ENCODE measurements around the gene STK32B.

STK32B gene

GRCh38 chr4:5143940-5144339 lies 92.7 kb downstream of the STK32B start:
- H3K9me3 ChIP-seq (ENCODE audit: control insufficient read depth, low read length): no peaks in the 10 kb centered on the region
- no peaks in the 10 kb centered on the region for H3K4me1 ChIP-seq (ENCODE audit: control insufficient read depth, insufficient read depth, low read length)
- H3K4me3 ChIP-seq (ENCODE audit: insufficient read depth, low read depth, low read length): no peak overlapping the region
- no peaks in the 10 kb centered on the region for H3K36me3 ChIP-seq (ENCODE audit: control insufficient read depth, insufficient read depth, low read length)
- H3K27ac ChIP-seq (ENCODE audit: insufficient read depth, low read depth, low read length, poor library complexity, severe bottlenecking): no peak overlapping the region
- 91 to 92% methylated on average over 4 of the region's 4 CpGs for WGBS, 2 experiments
- H3K27me3 ChIP-seq (ENCODE audit: control insufficient read depth, insufficient read depth, low read length, poor library complexity, severe bottlenecking): no peaks in the 10 kb centered on the region

- Histone ChIP-seq H3K36me3 (ENCODE audit: control insufficient read depth, insufficient read depth, low read length) (no peaks in the 10 kb centered on the region), H3K27me3 (ENCODE audit: control insufficient read depth, insufficient read depth, low read length, poor library complexity, severe bottlenecking) (no peaks in the 10 kb centered on the region), H3K4me3 (ENCODE audit: insufficient read depth, low read depth, low read length) (no peak overlapping the region), H3K9me3 (ENCODE audit: control insufficient read depth, low read length) (no peaks in the 10 kb centered on the region), H3K4me1 (ENCODE audit: control insufficient read depth, insufficient read depth, low read length) (no peaks in the 10 kb centered on the region), H3K27ac (ENCODE audit: insufficient read depth, low read depth, low read length, poor library complexity, severe bottlenecking) (no peak overlapping the region)
- 72 to 81% methylated on average over 2 of the region's 2 CpGs for WGBS, 2 experiments
Measured at GRCh38 chr4:5144384-5144783, 93.1 kb downstream of the STK32B start.

GRCh38 chr4:5146248-5146647 lies 95.0 kb downstream of the STK32B start:
- Histone ChIP-seq H3K4me3 (ENCODE audit: insufficient read depth, low read depth, low read length) (no peak overlapping the region), H3K4me1 (ENCODE audit: control insufficient read depth, insufficient read depth, low read length) (no peaks in the 10 kb centered on the region), H3K27ac (ENCODE audit: insufficient read depth, low read depth, low read length, poor library complexity, severe bottlenecking) (no peak overlapping the region), H3K36me3 (ENCODE audit: control insufficient read depth, insufficient read depth, low read length) (no peaks in the 10 kb centered on the region), H3K27me3 (ENCODE audit: control insufficient read depth, insufficient read depth, low read length, poor library complexity, severe bottlenecking) (no peaks in the 10 kb centered on the region), H3K9me3 (ENCODE audit: control insufficient read depth, low read length) (no peaks in the 10 kb centered on the region)
- WGBS, 2 experiments: 86 to 87% methylated on average over 6 of the region's 6 CpGs

DNA sequence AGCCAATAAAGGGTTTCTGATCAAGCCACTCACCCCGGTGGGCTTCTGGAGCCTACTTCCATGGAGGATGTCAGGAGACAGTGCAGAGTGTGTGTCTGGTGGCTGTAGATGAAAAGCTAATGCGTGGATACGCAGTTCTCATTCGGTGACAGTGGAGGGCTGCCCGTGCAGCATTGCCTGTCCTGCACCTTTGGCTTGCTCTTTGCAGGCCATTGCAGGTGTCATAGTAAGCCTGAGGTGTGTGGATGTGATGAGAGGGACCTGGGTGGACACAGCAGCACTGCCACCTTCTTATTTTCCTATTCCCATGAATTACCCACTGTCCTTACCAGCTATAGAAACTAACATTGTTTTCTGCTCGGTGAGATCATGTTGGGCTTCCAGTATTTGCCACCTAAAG lies 101.2 kb downstream of the STK32B start:
- H3K4me1 ChIP-seq (ENCODE audit: control insufficient read depth, insufficient read depth, low read length): no peaks in the 10 kb centered on the region
- H3K27me3 ChIP-seq (ENCODE audit: control insufficient read depth, insufficient read depth, low read length, poor library complexity, severe bottlenecking): no peaks in the 10 kb centered on the region
- H3K27ac ChIP-seq (ENCODE audit: insufficient read depth, low read depth, low read length, poor library complexity, severe bottlenecking): no peak overlapping the region
- H3K36me3 ChIP-seq (ENCODE audit: control insufficient read depth, insufficient read depth, low read length): no peaks in the 10 kb centered on the region
- H3K9me3 ChIP-seq (ENCODE audit: control insufficient read depth, low read length): no peaks in the 10 kb centered on the region
- WGBS, 2 experiments: 94 to 95% methylated on average over 6 of the region's 6 CpGs
- H3K4me3 ChIP-seq (ENCODE audit: insufficient read depth, low read depth, low read length): no peak overlapping the region

DNA sequence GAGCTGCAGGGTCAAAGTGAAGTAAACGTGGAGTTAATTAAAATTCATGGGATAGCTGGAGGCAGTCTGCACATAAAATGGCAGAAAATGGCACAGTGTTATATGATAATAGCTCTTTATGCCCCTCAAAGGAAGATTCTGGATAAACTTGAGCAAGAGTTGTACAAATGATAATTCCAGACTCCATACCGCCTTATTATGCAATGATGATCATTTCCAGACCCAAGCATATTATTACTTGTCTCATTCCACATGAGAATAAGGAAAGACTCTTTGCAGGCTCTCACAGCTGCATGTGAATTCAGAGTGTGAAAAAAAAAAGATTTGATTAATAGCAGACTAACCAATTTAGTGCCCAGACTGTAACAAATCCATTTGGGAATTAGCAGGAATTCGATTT lies 105.4 kb downstream of the STK32B start:
- H3K36me3 ChIP-seq (ENCODE audit: control insufficient read depth, insufficient read depth, low read length): no peaks in the 10 kb centered on the region

GRCh38 chr4:5157791-5158770 lies 106.8 kb downstream of the STK32B start:
- H3K9me3 ChIP-seq (ENCODE audit: control insufficient read depth, low read length): no peaks in the 10 kb centered on the region
- WGBS, 2 experiments: 63 to 67% methylated on average over 17 of the region's 17 CpGs

More for the DNA sequence above, 105.4 kb downstream of the STK32B start:
- 78 to 79% methylated on average over 3 of the region's 3 CpGs for WGBS, 2 experiments
- Histone ChIP-seq H3K27me3 (ENCODE audit: control insufficient read depth, insufficient read depth, low read length, poor library complexity, severe bottlenecking) (no peaks in the 10 kb centered on the region), H3K4me1 (ENCODE audit: control insufficient read depth, insufficient read depth, low read length) (no peaks in the 10 kb centered on the region), H3K27ac (ENCODE audit: insufficient read depth, low read depth, low read length, poor library complexity, severe bottlenecking) (no peak overlapping the region), H3K9me3 (ENCODE audit: control insufficient read depth, low read length) (no peaks in the 10 kb centered on the region), H3K4me3 (ENCODE audit: insufficient read depth, low read depth, low read length) (no peak overlapping the region)

GRCh38 chr4:5158825-5159224 lies 107.5 kb downstream of the STK32B start:
- 91 to 92% methylated on average over 6 of the region's 6 CpGs for WGBS, 2 experiments
- Histone ChIP-seq H3K36me3 (ENCODE audit: control insufficient read depth, insufficient read depth, low read length) (no peaks in the 10 kb centered on the region), H3K27ac (ENCODE audit: insufficient read depth, low read depth, low read length, poor library complexity, severe bottlenecking) (no peak overlapping the region), H3K27me3 (ENCODE audit: control insufficient read depth, insufficient read depth, low read length, poor library complexity, severe bottlenecking) (no peaks in the 10 kb centered on the region), H3K4me1 (ENCODE audit: control insufficient read depth, insufficient read depth, low read length) (no peaks in the 10 kb centered on the region), H3K4me3 (ENCODE audit: insufficient read depth, low read depth, low read length) (no peak overlapping the region), H3K9me3 (ENCODE audit: control insufficient read depth, low read length) (no peaks in the 10 kb centered on the region)

More at GRCh38 chr4:5157791-5158770, 106.8 kb downstream of the STK32B start:
- Histone ChIP-seq H3K36me3 (ENCODE audit: control insufficient read depth, insufficient read depth, low read length) (no peaks in the 10 kb centered on the region), H3K4me3 (ENCODE audit: insufficient read depth, low read depth, low read length) (no peak overlapping the region), H3K4me1 (ENCODE audit: control insufficient read depth, insufficient read depth, low read length) (no peaks in the 10 kb centered on the region), H3K27me3 (ENCODE audit: control insufficient read depth, insufficient read depth, low read length, poor library complexity, severe bottlenecking) (no peaks in the 10 kb centered on the region), H3K27ac (ENCODE audit: insufficient read depth, low read depth, low read length, poor library complexity, severe bottlenecking) (no peak overlapping the region)

GRCh38 chr4:5160668-5161067 lies 109.4 kb downstream of the STK32B start:
- peaks cover 4% of the 10 kb centered on the region for H3K4me1 ChIP-seq (ENCODE audit: control insufficient read depth, insufficient read depth, low read length)
- H3K27me3 ChIP-seq (ENCODE audit: control insufficient read depth, insufficient read depth, low read length, poor library complexity, severe bottlenecking): no peaks in the 10 kb centered on the region
- H3K4me3 ChIP-seq (ENCODE audit: insufficient read depth, low read depth, low read length): no peak overlapping the region
- 94 to 96% methylated on average over 4 of the region's 4 CpGs for WGBS, 2 experiments
- no peak overlapping the region for H3K27ac ChIP-seq (ENCODE audit: insufficient read depth, low read depth, low read length, poor library complexity, severe bottlenecking)
- H3K9me3 ChIP-seq (ENCODE audit: control insufficient read depth, low read length): no peaks in the 10 kb centered on the region
- no peaks in the 10 kb centered on the region for H3K36me3 ChIP-seq (ENCODE audit: control insufficient read depth, insufficient read depth, low read length)

GRCh38 chr4:5162909-5163508 lies 111.7 kb downstream of the STK32B start:
- H3K36me3 ChIP-seq (ENCODE audit: control insufficient read depth, insufficient read depth, low read length): no peaks in the 10 kb centered on the region
- H3K27me3 ChIP-seq (ENCODE audit: control insufficient read depth, insufficient read depth, low read length, poor library complexity, severe bottlenecking): no peaks in the 10 kb centered on the region
- H3K4me1 ChIP-seq (ENCODE audit: control insufficient read depth, insufficient read depth, low read length): peaks cover 4% of the 10 kb centered on the region
- H3K4me3 ChIP-seq (ENCODE audit: insufficient read depth, low read depth, low read length): no peak overlapping the region
- no peaks in the 10 kb centered on the region for H3K9me3 ChIP-seq (ENCODE audit: control insufficient read depth, low read length)
- 83 to 85% methylated on average over 6 of the region's 6 CpGs for WGBS, 2 experiments
- no peak overlapping the region for H3K27ac ChIP-seq (ENCODE audit: insufficient read depth, low read depth, low read length, poor library complexity, severe bottlenecking)

DNA sequence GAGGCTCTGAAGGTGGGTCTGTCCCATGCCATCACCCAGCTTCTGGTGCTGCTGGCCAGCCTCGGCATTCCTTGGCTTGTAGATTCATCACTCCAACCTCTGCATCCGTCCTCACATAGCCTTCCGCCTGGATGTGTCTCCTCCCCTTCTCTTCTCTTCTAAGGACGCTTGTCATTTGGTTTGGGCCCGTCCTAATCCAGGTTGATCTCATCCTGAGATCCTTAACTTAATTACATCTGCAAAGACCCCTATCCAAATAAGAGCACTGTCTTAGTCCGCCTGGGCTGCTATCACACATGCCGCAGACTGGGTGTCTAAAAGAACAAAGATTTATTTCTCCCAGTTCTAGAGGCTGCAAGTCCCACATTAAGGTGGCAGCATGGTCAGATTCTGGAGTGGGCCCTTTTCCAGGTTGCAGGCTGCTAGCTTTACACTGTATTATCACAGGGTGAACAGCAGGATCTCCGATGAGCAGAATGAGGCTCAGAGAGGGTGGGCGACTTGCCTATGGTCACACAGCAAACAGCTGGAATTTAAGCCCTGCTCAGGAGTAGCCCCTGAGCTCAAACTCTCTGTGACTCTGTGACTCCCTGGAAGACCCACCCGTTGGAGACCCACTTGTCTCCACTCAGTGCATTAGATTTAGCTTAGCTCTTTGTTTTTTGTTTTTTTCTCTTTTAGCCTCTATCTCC lies 113.1 kb downstream of the STK32B start:
- Histone ChIP-seq H3K4me3 (ENCODE audit: insufficient read depth, low read depth, low read length) (no peak overlapping the region), H3K9me3 (ENCODE audit: control insufficient read depth, low read length) (no peaks in the 10 kb centered on the region), H3K4me1 (ENCODE audit: control insufficient read depth, insufficient read depth, low read length) (peaks cover 4% of the 10 kb centered on the region), H3K27ac (ENCODE audit: insufficient read depth, low read depth, low read length, poor library complexity, severe bottlenecking) (no peak overlapping the region), H3K36me3 (ENCODE audit: control insufficient read depth, insufficient read depth, low read length) (no peaks in the 10 kb centered on the region), H3K27me3 (ENCODE audit: control insufficient read depth, insufficient read depth, low read length, poor library complexity, severe bottlenecking) (no peaks in the 10 kb centered on the region)
- WGBS, 2 experiments: 92 to 94% methylated on average over 10 of the region's 10 CpGs

Data from ectodermal cell (in vitro differentiated cells).